ENCODE data around the gene CCSAP. TPM values are rescaled to one million over a fixed set of nuclear protein-coding genes. Genes with fewer than 3 reads are reported as not detected.

Gene CCSAP
- total and polyA plus RNA-seq, 10 of the 15 experiments (the other 5 are each of a cell fraction or from before 2014, with no cell fraction given), result 0.75 to 3.4 (median 2.8) TPM

DNA sequence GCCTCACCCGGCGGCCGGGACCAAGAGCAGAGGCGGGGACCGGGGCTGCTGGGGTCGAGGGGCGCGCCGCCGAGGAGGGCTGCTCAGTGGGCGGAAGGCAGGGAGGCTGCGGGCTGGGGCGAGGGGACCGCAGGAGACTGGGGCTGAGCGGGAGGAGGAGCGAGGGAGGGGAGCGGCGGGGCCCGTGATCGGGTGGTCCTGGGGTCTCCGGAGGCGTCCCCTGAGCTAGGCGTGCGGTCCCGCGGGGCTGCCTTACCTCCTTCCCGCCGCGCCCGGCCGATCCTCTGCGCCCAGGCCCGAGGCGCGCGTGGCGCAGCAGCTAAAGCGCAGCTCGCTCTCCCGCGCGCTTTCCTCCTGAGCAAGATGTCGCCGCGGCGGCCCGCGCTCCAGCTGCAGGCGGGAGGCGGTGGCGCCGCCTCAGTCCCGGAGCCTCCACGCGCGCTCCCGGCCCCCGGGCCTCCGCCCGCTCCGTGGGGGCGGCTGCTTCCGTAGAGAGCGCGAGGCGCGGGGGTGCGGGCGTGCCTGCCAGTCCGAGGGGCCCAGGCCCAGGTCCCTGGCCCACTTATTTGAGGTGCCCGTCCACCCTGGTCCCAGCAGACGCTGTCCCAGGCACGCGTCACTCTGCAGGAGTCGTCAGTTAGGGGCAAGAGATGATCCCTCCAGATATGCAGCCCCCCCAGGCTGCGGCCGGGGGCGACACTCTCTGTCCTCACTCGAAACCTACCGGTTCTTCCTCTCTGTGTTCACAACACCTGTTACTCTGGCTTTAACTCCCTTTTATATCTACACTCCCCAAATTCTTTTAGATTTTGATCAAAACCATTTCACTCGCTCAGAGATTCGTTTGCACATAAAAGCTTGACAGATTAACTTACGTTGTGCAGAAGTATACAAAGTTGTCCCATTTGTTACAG lies at the start of gene CCSAP (continued):
- TF ChIP-seq BHLHE40 (IDR thresholded peaks at IDR 0.05; ENCODE audit: borderline replicate concordance in 1 of 2, low read depth in 2 of 2, low read length in 1 of 2), result peak in 1 of 2 experiments; percentile 53; a peak in 2 of 4 replicates
- TF ChIP-seq SRF (IDR thresholded peaks at IDR 0.05; ENCODE audit: low read depth in 2 of 2, low read length in 2 of 2), result no peak
- no peak for TF ChIP-seq RFX5 (IDR thresholded peaks at IDR 0.05; ENCODE audit: low read depth, low read length)
- 0 out of 2 replicates have a peak, but pooled peaks have one; percentile 36 for TF ChIP-seq ZNF207 (IDR thresholded peaks at IDR 0.05; ENCODE audit: borderline replicate concordance)
- TF ChIP-seq, protein P1, sequence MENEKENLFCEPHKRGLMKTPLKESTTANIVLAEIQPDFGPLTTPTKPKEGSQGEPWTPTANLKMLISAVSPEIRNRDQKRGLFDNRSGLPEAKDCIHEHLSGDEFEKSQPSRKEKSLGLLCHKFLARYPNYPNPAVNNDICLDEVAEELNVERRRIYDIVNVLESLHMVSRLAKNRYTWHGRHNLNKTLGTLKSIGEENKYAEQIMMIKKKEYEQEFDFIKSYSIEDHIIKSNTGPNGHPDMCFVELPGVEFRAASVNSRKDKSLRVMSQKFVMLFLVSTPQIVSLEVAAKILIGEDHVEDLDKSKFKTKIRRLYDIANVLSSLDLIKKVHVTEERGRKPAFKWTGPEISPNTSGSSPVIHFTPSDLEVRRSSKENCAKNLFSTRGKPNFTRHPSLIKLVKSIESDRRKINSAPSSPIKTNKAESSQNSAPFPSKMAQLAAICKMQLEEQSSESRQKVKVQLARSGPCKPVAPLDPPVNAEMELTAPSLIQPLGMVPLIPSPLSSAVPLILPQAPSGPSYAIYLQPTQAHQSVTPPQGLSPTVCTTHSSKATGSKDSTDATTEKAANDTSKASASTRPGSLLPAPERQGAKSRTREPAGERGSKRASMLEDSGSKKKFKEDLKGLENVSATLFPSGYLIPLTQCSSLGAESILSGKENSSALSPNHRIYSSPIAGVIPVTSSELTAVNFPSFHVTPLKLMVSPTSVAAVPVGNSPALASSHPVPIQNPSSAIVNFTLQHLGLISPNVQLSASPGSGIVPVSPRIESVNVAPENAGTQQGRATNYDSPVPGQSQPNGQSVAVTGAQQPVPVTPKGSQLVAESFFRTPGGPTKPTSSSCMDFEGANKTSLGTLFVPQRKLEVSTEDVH (IDR thresholded peaks at IDR 0.05; ENCODE audit: low read depth, partially characterized antibody), result no peak
- TF ChIP-seq GATAD2B (conservative IDR thresholded peaks at IDR 0.05; ENCODE audit: low read depth), result peak; percentile 81
- TF ChIP-seq, protein P2, sequence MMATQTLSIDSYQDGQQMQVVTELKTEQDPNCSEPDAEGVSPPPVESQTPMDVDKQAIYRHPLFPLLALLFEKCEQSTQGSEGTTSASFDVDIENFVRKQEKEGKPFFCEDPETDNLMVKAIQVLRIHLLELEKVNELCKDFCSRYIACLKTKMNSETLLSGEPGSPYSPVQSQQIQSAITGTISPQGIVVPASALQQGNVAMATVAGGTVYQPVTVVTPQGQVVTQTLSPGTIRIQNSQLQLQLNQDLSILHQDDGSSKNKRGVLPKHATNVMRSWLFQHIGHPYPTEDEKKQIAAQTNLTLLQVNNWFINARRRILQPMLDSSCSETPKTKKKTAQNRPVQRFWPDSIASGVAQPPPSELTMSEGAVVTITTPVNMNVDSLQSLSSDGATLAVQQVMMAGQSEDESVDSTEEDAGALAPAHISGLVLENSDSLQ (IDR thresholded peaks at IDR 0.05), result no peak
- no peak for TF ChIP-seq CREM (IDR thresholded peaks at IDR 0.05; ENCODE audit: low read depth)
- no peak for TF ChIP-seq BCL11A (IDR thresholded peaks at IDR 0.05; ENCODE audit: low read depth, low read length)
- TF ChIP-seq RCOR1 (conservative IDR thresholded peaks at IDR 0.05; ENCODE audit: low read depth, low read length), result no peak
- peak; percentile 65; the same call in 1 of the 2 replicates for TF ChIP-seq YY1 (IDR thresholded peaks at IDR 0.05; ENCODE audit: low read depth, low read length)
- TF ChIP-seq NR2F1 (conservative IDR thresholded peaks at IDR 0.05), result peak; percentile 25
- TF ChIP-seq TCF3 (IDR thresholded peaks at IDR 0.05; ENCODE audit: borderline replicate concordance, insufficient read depth, low read depth, low read length), result 0 out of 2 replicates have a peak, but pooled peaks have one; percentile 27
- 0 out of 2 replicates have a peak, but pooled peaks have one; percentile 20 for TF ChIP-seq TAF1 (IDR thresholded peaks at IDR 0.05; ENCODE audit: borderline replicate concordance, low read depth, low read length)
- TF ChIP-seq WRNIP1 (IDR thresholded peaks at IDR 0.05; ENCODE audit: borderline replicate concordance, low read depth, low read length), result no peak
- peak; percentile 45 for TF ChIP-seq NKRF (conservative IDR thresholded peaks at IDR 0.05)
- no peak for TF ChIP-seq MTA2 (IDR thresholded peaks at IDR 0.05; ENCODE audit: low read depth)
- TF ChIP-seq, protein P3, sequence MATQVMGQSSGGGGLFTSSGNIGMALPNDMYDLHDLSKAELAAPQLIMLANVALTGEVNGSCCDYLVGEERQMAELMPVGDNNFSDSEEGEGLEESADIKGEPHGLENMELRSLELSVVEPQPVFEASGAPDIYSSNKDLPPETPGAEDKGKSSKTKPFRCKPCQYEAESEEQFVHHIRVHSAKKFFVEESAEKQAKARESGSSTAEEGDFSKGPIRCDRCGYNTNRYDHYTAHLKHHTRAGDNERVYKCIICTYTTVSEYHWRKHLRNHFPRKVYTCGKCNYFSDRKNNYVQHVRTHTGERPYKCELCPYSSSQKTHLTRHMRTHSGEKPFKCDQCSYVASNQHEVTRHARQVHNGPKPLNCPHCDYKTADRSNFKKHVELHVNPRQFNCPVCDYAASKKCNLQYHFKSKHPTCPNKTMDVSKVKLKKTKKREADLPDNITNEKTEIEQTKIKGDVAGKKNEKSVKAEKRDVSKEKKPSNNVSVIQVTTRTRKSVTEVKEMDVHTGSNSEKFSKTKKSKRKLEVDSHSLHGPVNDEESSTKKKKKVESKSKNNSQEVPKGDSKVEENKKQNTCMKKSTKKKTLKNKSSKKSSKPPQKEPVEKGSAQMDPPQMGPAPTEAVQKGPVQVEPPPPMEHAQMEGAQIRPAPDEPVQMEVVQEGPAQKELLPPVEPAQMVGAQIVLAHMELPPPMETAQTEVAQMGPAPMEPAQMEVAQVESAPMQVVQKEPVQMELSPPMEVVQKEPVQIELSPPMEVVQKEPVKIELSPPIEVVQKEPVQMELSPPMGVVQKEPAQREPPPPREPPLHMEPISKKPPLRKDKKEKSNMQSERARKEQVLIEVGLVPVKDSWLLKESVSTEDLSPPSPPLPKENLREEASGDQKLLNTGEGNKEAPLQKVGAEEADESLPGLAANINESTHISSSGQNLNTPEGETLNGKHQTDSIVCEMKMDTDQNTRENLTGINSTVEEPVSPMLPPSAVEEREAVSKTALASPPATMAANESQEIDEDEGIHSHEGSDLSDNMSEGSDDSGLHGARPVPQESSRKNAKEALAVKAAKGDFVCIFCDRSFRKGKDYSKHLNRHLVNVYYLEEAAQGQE (IDR thresholded peaks at IDR 0.05; ENCODE audit: low read depth, low read length), result no peak
- TF ChIP-seq POLR2AphosphoS2 (IDR thresholded peaks at IDR 0.05; ENCODE audit: low read depth, low read length), result no peak
- TF ChIP-seq NFXL1 (IDR thresholded peaks at IDR 0.05; ENCODE audit: borderline replicate concordance), result no peak

All from GM12878 (cell line).